Neural progenitor cell (in vitro differentiated cells): Measurements from ENCODE around the gene PSENEN.
A peak's percentile ranks its signal among the peaks of the same experiment; 100 is the strongest.

Experiments used
- EZH2 ChIP-seq: fragments of 200-600 bp; sonication (generic); IDR thresholded peaks from 2 replicates; pipeline ENCODE4 v1.6.1; 2017; ENCODE audit warnings: antibody characterized with exemption, mild to moderate bottlenecking, moderate library complexity
- TF ChIP-seq, protein P1 (sequence below): fragments of 200-600 bp; sonication (generic); IDR thresholded peaks from 2 replicates; pipeline ENCODE4 v1.5.1; 2017; ENCODE audit warnings: antibody characterized with exemption, mild to moderate bottlenecking

GRCh38 chr19:35715981-35716800, 29.3 kb upstream of the PSENEN start:
- TF ChIP-seq, protein P1, sequence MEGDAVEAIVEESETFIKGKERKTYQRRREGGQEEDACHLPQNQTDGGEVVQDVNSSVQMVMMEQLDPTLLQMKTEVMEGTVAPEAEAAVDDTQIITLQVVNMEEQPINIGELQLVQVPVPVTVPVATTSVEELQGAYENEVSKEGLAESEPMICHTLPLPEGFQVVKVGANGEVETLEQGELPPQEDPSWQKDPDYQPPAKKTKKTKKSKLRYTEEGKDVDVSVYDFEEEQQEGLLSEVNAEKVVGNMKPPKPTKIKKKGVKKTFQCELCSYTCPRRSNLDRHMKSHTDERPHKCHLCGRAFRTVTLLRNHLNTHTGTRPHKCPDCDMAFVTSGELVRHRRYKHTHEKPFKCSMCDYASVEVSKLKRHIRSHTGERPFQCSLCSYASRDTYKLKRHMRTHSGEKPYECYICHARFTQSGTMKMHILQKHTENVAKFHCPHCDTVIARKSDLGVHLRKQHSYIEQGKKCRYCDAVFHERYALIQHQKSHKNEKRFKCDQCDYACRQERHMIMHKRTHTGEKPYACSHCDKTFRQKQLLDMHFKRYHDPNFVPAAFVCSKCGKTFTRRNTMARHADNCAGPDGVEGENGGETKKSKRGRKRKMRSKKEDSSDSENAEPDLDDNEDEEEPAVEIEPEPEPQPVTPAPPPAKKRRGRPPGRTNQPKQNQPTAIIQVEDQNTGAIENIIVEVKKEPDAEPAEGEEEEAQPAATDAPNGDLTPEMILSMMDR = no peak
- peak; percentile 61 for TF ChIP-seq EZH2
